ENCODE data around the gene AKT3. TPM values are rescaled to one million over a fixed set of nuclear protein-coding genes. Genes with fewer than 3 reads are reported as not detected.
A peak's percentile ranks its signal among the peaks of the same experiment; 100 is the strongest.
"Not testable (repeated sequence)": the region's sequence is repeated elsewhere in the genome, so short reads cannot be mapped to it uniquely, and the experiment has no call there.

The AKT3 gene
- polyA plus RNA-seq, 2 of the 4 experiments (the other 2 are of a cell fraction), result 18.4 to 43.5 TPM

GRCh38 chr1:243831463-243831862 is 18.6 kb downstream of the AKT3 start:
- DNase-seq (ENCODE audit: low read depth in 1 of 2, low spot score in 1 of 2) (no peak), FAIRE-seq (no peak), ATAC-seq (no peak)
- Histone ChIP-seq H3K4me2 (no peak overlapping the region), H3K4me3 (no peak overlapping the region), H3K9me3 (peaks cover 22% of the 10 kb centered on the region), H3K27ac (no peak overlapping the region), H3K4me1 (0 out of 3 replicates have a peak, but pooled peaks cover 4% of the 10 kb centered on the region)
- CTCF ChIA-PET, result no interaction called here
- no peak for TF ChIP-seq POLR2A (IDR thresholded peaks at IDR 0.05; ENCODE audit: low read length)
- no peak for TF ChIP-seq KDM5A (IDR thresholded peaks at IDR 0.05)
- TF ChIP-seq SREBF2 (IDR thresholded peaks at IDR 0.05), result no peak
- TF ChIP-seq SMC3 (IDR thresholded peaks at IDR 0.05), result no peak
- no peak for TF ChIP-seq E2F6 (IDR thresholded peaks at IDR 0.05; ENCODE audit: borderline replicate concordance, low read depth)
- POLR2A ChIA-PET, result no interaction called here
- 89% methylated on average over 3 of the region's 3 CpGs for WGBS (ENCODE audit: missing lambda C conversion rate)

GRCh38 chr1:243827206-243827605 is 22.8 kb downstream of the AKT3 start:
- peaks cover 4% of the 10 kb centered on the region; the same call in 2 of the 3 replicates for H3K9me3 ChIP-seq
- POLR2A ChIA-PET, result no interaction called here
- no peak for ATAC-seq
- no peak overlapping the region for H3K4me3 ChIP-seq
- peak overlapping the region; percentile 46 for H3K4me2 ChIP-seq
- no peak overlapping the region for H3K27ac ChIP-seq
- 0 out of 3 replicates have a peak, but pooled peaks cover 4% of the 10 kb centered on the region for H3K4me1 ChIP-seq
- CTCF ChIA-PET, result interaction anchor here (0.6 kb wide), 1 partner anchor 76 kb away, joined by 3 read pairs; no protein-coding TSS in a partner anchor
- DNase-seq (ENCODE audit: low read depth in 1 of 2, low spot score in 1 of 2), result no peak
- FAIRE-seq, result peak; percentile 13
- TF ChIP-seq CBX2 (IDR thresholded peaks at IDR 0.05; ENCODE audit: borderline replicate concordance, low read depth) (no peak), CHD4 (IDR thresholded peaks at IDR 0.05; ENCODE audit: borderline replicate concordance) (no peak), KDM5A (IDR thresholded peaks at IDR 0.05) (no peak), RAD21 (conservative IDR thresholded peaks at IDR 0.05 in 1 of 2, IDR thresholded peaks at IDR 0.05 in 1 of 2) (no peak)

- H3K27ac ChIP-seq; CTCF ChIA-PET; FAIRE-seq; POLR2A ChIA-PET; H3K4me2 ChIP-seq; ATAC-seq; DNase-seq (ENCODE audit: low read depth in 1 of 2, low spot score in 1 of 2); H3K4me3 ChIP-seq; H3K4me1 ChIP-seq: not testable (repeated sequence)
- peaks cover 19% of the 10 kb centered on the region; the same call in 2 of the 3 replicates for H3K9me3 ChIP-seq
- 68% methylated on average over 1 of the region's 1 CpG for WGBS (ENCODE audit: missing lambda C conversion rate)
Observed at GRCh38 chr1:243824907-243825306, 25.1 kb downstream of the AKT3 start.

- CTCF ChIA-PET, result interaction anchor here (1.1 kb wide), 1 partner anchor 26 kb away, joined by 3 read pairs; no protein-coding TSS in a partner anchor
- H3K4me2 ChIP-seq, result no peak overlapping the region
- POLR2A ChIA-PET, result no interaction called here
- DNase-seq (ENCODE audit: low read depth in 1 of 2, low spot score in 1 of 2) (no peak), FAIRE-seq (no peak), ATAC-seq (no peak)
- no peaks in the 10 kb centered on the region for H3K4me1 ChIP-seq
- TF ChIP-seq CBX2 (IDR thresholded peaks at IDR 0.05; ENCODE audit: borderline replicate concordance, low read depth), result no peak
- no peak for TF ChIP-seq JUNB (IDR thresholded peaks at IDR 0.05)
- TF ChIP-seq PHF8 (IDR thresholded peaks at IDR 0.05; ENCODE audit: borderline replicate concordance, low read depth), result no peak
- TF ChIP-seq GATA3 (IDR thresholded peaks at IDR 0.05; ENCODE audit: borderline replicate concordance), result no peak
- no peak for TF ChIP-seq NR3C1 (IDR thresholded peaks at IDR 0.05)
- no peak for TF ChIP-seq BCL3 (IDR thresholded peaks at IDR 0.05)
- TF ChIP-seq ZNF302 (CRISPR knock-in tag; IDR thresholded peaks at IDR 0.05), result no peak
- no peak for TF ChIP-seq NPAS2 (CRISPR knock-in tag; IDR thresholded peaks at IDR 0.05; ENCODE audit: borderline replicate concordance)
- TF ChIP-seq SMC3 (IDR thresholded peaks at IDR 0.05), result no peak
- no peak for TF ChIP-seq EP300 (IDR thresholded peaks at IDR 0.05)
- TF ChIP-seq RNF2 (IDR thresholded peaks at IDR 0.05; ENCODE audit: borderline replicate concordance, low read depth), result no peak
- TF ChIP-seq TP53 (CRISPR knock-in tag; IDR thresholded peaks at IDR 0.05), result no peak
- 97% methylated on average over 1 of the region's 1 CpG for WGBS (ENCODE audit: missing lambda C conversion rate)
- H3K4me3 ChIP-seq, result no peak overlapping the region
- H3K9me3 ChIP-seq, result peaks cover 19% of the 10 kb centered on the region; the same call in 2 of the 3 replicates
- no peak overlapping the region for H3K27ac ChIP-seq
Observed at GRCh38 chr1:243821177-243821680, 28.8 kb downstream of the AKT3 start.

All from A549 (cell line).